ENCODE measurements around the gene IFT25. TPM values are rescaled to one million over a fixed set of nuclear protein-coding genes. Genes with fewer than 3 reads are reported as not detected.

The IFT25 gene
- total RNA-seq, 2 experiments from 2014 or later, result 60.5 to 63.5 TPM

DNA sequence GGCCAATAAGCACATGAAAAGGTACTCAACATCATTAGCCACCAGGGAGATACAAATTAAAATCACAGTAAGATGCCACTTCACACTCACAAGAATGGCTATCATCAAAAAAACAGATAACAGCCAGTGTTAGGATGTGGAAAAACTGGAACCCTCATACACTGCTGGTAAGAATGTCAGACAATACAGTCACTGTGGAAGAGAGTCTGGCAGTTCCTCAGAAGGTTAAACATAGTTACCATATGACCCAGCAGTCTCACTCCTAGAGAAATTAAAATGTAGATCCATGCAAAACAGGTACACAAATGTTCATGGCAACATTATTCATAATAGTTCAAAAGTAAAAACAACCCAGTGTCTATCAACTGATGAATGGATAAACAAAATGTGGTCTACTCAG, 39.2 kb upstream of the IFT25 start:
- H3K36me3 Mint-ChIP-seq (ENCODE audit: low read depth), result no peaks in the 10 kb centered on the region
- H3K27me3 Mint-ChIP-seq, result peaks cover 3% of the 10 kb centered on the region
- TF ChIP-seq, protein P1, sequence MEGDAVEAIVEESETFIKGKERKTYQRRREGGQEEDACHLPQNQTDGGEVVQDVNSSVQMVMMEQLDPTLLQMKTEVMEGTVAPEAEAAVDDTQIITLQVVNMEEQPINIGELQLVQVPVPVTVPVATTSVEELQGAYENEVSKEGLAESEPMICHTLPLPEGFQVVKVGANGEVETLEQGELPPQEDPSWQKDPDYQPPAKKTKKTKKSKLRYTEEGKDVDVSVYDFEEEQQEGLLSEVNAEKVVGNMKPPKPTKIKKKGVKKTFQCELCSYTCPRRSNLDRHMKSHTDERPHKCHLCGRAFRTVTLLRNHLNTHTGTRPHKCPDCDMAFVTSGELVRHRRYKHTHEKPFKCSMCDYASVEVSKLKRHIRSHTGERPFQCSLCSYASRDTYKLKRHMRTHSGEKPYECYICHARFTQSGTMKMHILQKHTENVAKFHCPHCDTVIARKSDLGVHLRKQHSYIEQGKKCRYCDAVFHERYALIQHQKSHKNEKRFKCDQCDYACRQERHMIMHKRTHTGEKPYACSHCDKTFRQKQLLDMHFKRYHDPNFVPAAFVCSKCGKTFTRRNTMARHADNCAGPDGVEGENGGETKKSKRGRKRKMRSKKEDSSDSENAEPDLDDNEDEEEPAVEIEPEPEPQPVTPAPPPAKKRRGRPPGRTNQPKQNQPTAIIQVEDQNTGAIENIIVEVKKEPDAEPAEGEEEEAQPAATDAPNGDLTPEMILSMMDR (IDR thresholded peaks at IDR 0.05), result no peak
- ATAC-seq (no peak), DNase-seq (no peak)
- no peak overlapping the region for H3K4me3 Mint-ChIP-seq
- ChIA-PET POLR2A (no interaction called here), CTCF (no interaction called here)
- no peak overlapping the region for H3K27ac Mint-ChIP-seq
- intact Hi-C loops (cut with micrococcal nuclease), result no loop called here
- no peaks in the 10 kb centered on the region for H3K9me3 Mint-ChIP-seq
- peaks cover 12% of the 10 kb centered on the region for H3K4me1 Mint-ChIP-seq (ENCODE audit: low read depth)

DNA sequence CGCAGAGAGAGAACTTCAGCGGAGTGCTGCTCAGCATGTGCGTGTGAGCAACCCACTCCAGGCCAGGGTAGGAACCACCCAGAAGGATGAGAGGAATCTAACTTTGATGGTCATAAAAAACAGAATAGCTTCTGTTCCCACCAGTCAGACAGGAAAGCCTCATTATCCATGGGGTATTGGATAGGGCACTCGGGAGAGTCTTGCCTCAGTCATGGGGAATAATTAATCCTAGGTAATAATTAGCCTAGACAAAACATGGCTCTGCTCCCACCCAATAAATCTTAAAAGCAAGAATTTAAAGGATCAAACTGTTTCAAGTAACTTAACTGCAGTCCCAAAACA, 37.2 kb upstream of the IFT25 start:
- TF ChIP-seq, protein P1 (IDR thresholded peaks at IDR 0.05), result no peak
- Mint-ChIP-seq H3K4me3 (no peak overlapping the region), H3K9me3 (no peaks in the 10 kb centered on the region), H3K27ac (no peak overlapping the region), H3K4me1 (ENCODE audit: low read depth) (peaks cover 8% of the 10 kb centered on the region), H3K27me3 (peaks cover 3% of the 10 kb centered on the region), H3K36me3 (ENCODE audit: low read depth) (no peaks in the 10 kb centered on the region)
- no peak for DNase-seq
- ChIA-PET POLR2A (no interaction called here), CTCF (interaction anchor here (1.0 kb wide), 1 partner anchor 122 kb away, joined by 5 read pairs; no protein-coding TSS in a partner anchor)
- no peak for ATAC-seq
- intact Hi-C loops (cut with micrococcal nuclease), result no loop called here

DNA sequence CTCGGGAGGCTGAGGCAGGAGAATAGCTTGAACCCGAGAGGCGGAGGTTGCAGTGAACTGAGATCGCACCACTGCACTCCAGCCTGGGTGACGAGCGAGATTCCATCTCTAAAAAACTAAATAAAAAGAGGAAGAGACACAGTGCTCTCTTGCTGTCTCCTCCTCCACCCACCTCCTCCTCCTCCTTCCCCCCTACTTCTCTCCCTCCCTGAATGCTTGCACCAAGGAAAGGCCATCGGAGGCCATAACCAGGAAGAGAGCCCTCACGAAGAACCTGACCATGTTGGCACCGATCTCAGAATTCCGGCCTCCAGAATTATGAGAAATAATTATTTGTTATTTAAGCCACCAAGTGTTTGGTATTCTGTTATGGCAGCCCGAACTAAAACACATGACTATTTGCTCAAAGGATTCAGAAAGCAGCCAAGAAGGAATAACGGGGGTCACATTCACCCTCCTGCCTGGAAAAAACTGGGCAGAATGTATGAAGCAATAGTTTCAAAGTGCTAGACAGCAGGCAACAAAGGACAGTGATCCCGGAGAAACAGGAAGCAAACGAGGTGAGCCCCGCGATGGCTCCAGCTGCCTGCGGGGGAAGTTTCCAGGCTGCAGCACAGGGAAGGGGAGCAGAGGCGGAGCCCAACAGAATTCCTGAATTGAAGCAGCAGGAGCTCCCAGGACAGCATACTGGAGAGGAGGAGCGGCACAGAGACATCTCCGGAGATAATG, 36.7 kb upstream of the IFT25 start:
- DNase-seq, result no peak
- no peak for ATAC-seq
- no peaks in the 10 kb centered on the region for H3K36me3 Mint-ChIP-seq (ENCODE audit: low read depth)
- no peaks in the 10 kb centered on the region for H3K9me3 Mint-ChIP-seq
- H3K27ac Mint-ChIP-seq, result no peak overlapping the region
- intact Hi-C loops (cut with micrococcal nuclease), result no loop called here
- CTCF ChIA-PET, result interaction anchor here (1.0 kb wide), 1 partner anchor 121 kb away, joined by 5 read pairs; no protein-coding TSS in a partner anchor
- TF ChIP-seq, protein P1 (IDR thresholded peaks at IDR 0.05), result no peak
- H3K4me3 Mint-ChIP-seq, result no peak overlapping the region
- peaks cover 3% of the 10 kb centered on the region for H3K27me3 Mint-ChIP-seq
- POLR2A ChIA-PET, result no interaction called here
- peaks cover 8% of the 10 kb centered on the region for H3K4me1 Mint-ChIP-seq (ENCODE audit: low read depth)

DNA sequence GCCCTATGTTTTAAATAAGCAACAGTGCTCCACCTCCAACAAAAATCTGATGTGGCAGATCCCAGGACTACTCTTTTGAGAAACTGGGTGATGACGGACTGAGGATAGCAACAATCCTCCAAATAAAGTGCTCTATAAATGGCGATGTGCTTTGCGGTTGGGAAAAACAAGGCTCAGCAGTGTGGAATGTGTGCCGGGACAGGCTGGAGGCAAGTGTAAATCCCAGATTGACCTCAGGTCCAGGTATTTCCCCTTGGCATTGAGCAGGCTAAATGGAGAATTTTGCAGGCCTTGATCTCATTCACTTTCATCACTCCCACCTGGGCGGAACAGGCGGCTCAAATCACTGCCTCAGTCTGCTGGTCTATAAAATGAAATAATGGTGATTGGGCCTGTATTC, 35.7 kb upstream of the IFT25 start:
- H3K4me3 Mint-ChIP-seq, result no peak overlapping the region
- ATAC-seq, result no peak
- DNase-seq, result no peak
- H3K36me3 Mint-ChIP-seq (ENCODE audit: low read depth), result no peaks in the 10 kb centered on the region
- ChIA-PET POLR2A (no interaction called here), CTCF (no interaction called here)
- peaks cover 3% of the 10 kb centered on the region for H3K27me3 Mint-ChIP-seq
- peaks cover 3% of the 10 kb centered on the region for H3K4me1 Mint-ChIP-seq (ENCODE audit: low read depth)
- H3K27ac Mint-ChIP-seq, result no peak overlapping the region
- intact Hi-C loops (cut with micrococcal nuclease), result no loop called here
- TF ChIP-seq, protein P1 (IDR thresholded peaks at IDR 0.05), result no peak
- no peaks in the 10 kb centered on the region for H3K9me3 Mint-ChIP-seq

DNA sequence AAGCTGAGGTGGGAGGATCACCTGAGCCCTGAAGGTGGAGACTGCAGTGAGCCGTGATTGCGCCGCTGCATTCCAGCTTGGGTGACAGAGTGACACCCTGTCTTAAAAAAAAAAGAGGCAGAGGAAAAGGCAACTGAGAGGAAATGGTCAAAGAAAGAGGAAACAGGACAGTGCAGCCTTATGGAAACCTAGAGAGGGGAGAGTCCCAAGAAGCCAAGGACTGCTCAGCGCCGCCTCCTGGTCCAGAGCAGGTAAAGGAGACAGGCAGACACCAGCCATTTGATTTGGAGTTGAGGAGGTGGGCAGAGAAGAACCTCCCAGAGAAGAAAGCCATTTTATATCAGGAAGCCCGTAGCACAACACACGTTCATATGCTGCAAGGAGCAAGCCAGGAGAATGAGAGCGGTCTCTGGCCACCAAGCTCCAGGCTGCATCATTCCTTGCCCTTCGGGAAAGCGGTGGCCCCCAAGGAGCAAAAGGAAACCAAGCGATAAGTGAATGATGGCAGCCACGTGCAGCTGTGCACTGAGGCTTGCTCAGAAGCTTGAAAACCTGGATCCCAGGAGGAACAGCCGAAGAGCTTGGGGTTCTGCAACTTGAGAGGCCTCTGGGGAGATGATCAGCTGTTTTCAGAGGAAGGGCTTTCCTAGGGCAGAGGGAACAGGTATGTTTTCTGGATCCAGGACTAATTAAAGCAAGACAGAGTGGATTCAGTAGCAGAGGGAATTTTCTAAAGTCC, 34.4 kb upstream of the IFT25 start:
- Mint-ChIP-seq H3K4me1 (ENCODE audit: low read depth) (no peaks in the 10 kb centered on the region), H3K9me3 (no peaks in the 10 kb centered on the region), H3K27ac (no peak overlapping the region), H3K4me3 (no peak overlapping the region), H3K36me3 (ENCODE audit: low read depth) (no peaks in the 10 kb centered on the region), H3K27me3 (peaks cover 3% of the 10 kb centered on the region)
- POLR2A ChIA-PET, result no interaction called here
- CTCF ChIA-PET, result interaction anchor here (1.5 kb wide), 2 partner anchors 20 to 119 kb away, joined by 3 read pairs; no protein-coding TSS in a partner anchor
- ATAC-seq, result no peak
- TF ChIP-seq, protein P1 (IDR thresholded peaks at IDR 0.05), result no peak
- DNase-seq, result no peak
- intact Hi-C loops (cut with micrococcal nuclease), result no loop called here
